Raji (cell line): ENCODE data around the gene LSAMP.

Experiments used
- POLR2A ChIP-seq: IDR thresholded peaks from 2 replicates; pipeline ENCODE4 v1.6.1; 2011; ENCODE audit warnings: low read depth, low read length, control low read depth; ENCODE audit not compliant: insufficient read depth

The LSAMP gene

DNA sequence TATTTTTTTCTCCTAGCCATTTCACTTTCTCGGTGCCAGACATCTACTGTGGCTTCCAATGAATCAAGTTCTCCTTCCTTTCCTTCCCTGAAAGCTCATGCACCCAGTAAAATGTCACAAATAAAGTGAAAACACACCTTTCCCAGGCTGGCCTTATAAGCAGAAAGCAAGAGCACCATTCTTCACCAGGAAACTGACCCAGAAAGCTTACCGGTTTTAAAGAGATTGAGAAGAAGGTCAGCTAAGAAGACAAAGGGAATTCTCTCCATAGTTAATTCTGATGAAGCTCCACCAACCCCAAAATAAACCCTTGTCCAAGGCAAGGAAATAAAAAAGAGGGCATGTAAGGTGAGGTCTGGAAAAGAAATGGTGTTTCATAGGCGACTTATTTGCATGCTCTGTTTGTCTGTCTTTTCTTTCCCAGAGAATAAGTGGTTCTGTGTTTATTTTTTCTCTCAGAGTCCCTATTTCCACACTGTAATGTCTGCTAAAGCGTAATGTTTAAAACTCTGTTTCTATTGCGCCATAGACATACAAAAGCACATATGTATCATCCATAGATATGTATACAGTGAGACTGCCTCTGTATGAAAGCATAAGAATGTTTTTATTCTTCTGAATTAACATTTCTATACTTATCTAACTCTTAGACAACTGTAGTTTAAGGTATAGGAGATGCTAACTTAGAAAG is 2.8 kb downstream of the LSAMP start:
- no peak for TF ChIP-seq POLR2A

DNA sequence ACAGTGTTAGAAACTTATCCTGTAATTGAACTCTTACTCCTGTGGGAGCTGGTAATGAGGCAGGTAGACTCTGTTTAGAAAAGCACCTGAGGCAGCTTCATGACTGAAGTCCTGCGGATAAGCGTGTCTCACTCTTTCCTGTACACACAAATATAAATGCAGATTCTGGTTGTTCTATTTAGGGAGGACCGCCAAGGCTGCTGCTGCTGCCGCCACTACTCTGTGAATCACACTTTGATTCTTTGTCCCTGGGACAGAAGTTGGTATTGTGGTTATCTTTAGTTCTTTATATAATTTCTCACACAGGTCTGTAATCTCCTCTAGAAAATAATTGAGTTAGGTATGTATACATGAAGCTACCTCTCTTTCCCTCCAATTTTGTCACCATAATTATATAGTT is 3.6 kb downstream of the LSAMP start:
- TF ChIP-seq POLR2A, result no peak

DNA sequence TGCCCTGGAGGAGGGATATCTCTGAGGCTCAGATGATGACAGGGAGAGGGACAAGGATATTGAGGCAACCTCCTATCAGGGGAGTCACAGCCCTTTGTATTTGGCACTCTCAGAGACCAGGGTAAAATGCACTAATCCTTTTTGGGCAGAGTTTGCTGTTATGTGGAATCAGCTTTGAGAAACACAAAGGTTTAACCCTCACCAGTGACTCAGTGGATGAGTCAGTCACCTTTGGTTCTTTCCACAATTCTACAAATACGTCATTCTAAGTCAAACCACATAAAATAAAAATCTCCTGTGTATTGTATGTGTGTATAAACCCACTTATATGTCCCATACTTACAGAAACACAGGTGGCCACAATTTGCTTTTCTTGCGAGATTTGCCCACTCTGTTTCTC is 5.1 kb downstream of the LSAMP start:
- no peak for TF ChIP-seq POLR2A

DNA sequence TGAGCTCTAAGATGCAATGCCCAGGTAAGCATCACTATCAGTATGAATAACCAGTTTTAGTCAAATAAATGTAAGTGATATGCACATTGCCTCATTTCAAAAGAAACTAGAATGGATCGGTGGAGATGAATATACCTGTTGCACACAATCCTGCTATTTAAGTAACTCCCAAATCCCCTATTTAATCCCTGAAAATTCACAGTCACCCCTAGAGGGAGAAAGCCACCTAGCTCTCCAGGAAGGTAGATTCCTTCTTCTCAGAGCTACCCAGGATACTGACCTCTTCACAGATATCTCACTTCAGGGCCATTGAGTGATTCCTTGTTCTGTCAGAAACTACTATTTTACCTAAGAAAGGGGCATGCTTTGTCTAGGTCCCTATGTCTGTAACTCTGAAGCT is 11.7 kb downstream of the LSAMP start:
- TF ChIP-seq POLR2A, result no peak

DNA sequence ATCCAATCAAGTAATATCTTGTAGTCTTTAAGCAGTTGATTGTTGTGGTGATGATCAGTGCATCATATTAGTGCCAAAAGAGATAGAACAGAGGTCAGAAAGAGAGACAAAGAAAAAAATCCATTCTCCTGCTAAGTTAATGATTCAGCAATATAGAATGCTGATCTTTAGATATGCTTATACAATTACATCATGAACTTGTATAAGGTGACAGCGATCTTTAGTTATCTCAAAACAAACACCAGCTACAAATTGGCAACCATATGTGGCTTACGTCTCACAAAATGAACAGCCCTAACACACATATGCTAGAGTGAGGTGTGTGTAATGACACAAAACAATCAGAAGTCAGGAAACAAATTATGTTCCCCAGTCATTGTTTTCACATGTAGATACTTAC is 12.5 kb downstream of the LSAMP start:
- no peak for TF ChIP-seq POLR2A

DNA sequence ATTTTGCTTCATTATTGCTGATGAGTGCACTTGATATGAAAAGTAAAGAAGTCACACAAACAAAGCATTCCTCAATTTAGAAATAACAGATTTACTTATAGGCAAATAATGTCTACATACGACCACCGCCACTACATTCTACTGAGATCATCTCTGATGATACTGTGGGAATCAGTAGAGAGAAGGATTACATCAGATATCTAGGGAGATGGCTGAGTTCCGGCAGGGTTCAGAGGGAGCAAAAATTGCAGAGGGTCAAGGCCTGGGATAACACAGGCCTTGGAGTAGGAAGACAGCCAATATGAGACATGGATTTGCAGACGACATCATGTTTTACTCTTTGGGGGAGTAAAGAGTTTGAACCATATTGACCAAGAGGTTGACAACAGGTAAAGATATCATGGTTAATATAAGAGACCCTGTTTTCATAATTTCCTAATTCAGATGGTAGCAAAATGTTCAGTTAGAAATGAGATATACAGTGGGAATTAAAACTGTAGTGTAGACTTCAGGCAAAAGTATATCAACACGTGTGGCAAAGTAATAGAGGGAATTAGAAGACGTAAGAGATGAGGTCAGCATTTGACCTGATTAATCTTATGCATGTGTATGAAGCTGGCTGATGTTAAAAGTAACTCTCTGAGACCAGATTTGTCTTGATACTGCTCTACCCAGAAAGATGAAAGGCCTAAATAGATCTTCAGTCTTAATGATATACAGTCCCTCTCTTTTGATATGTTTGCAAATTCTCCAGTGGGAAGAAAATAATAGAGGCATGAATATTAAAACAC is 15.6 kb downstream of the LSAMP start:
- TF ChIP-seq POLR2A, result no peak

DNA sequence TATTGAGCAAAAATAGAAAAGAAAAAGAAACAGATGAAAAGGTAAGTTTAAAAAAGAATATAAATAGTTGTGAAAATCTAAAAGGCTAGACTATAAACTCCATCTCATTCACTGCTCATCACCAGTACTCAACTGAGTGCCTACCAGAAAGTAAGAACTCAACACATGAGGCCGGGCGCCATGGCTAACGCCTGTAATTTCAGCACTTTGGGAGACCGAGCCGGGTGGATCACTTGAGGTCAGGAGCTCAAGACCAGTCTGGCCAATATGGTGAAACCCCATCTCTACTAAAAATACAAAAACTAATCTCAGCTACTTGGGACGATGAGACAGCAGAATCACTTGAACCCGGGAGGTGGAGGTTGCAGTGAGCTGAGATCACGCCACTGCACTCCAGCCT is 19.3 kb downstream of the LSAMP start:
- no peak for TF ChIP-seq POLR2A

DNA sequence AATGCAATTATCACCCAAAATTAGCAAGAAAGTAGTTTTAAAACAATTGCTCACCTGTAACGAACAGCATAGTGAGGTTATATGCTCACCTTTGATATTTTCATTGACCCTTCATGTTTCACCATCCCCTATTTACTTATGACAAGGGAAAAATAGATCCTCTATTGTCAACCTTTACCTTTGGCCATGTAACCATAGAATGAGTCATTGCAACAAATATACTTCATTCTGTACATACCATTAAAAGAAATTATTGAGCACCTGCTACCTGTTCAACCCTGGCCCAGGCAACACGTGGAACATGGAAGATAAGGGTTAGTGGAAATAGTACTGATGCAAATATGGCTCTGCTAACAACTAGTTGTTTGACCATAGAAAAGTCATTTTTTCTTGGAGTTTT is 20.2 kb downstream of the LSAMP start:
- TF ChIP-seq POLR2A, result no peak

DNA sequence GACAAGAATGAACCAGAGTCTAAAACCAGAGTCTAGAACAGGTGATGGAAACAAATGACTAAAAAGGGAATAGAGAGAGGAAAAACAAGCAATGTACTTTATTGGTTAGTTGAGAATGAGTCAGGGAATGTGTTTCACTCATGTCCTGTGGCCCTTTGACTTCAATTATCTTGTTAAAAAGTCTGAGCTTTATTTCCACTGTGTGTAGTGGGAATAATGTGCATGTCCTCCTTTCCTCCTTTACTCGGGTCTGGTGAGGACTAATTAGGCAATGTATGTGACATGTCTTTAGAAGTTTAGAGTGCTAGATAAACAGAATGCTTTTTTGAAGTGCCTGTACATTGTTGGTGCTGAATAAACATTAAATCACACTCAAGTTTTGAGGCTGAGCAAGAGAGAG is 21.3 kb downstream of the LSAMP start:
- no peak for TF ChIP-seq POLR2A

DNA sequence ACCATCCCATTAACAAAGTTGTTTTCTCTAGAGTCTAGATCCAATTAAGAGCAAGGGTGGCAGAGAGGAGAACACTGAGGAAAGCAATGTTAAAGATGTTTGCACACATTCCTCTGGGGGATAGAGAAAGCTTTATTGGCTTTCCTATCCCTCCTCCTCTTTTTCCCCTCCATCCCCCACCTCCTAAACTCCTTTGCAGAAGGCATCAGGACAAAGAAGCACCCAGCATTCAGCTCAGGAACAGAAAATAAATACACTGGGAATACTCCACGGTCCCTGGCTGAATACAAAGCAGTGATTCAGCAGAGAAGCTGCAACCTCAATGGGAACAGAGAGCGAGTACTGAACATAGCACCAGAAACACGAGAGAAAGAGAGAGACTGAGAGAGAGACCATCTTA is 21.9 kb downstream of the LSAMP start:
- TF ChIP-seq POLR2A, result no peak

DNA sequence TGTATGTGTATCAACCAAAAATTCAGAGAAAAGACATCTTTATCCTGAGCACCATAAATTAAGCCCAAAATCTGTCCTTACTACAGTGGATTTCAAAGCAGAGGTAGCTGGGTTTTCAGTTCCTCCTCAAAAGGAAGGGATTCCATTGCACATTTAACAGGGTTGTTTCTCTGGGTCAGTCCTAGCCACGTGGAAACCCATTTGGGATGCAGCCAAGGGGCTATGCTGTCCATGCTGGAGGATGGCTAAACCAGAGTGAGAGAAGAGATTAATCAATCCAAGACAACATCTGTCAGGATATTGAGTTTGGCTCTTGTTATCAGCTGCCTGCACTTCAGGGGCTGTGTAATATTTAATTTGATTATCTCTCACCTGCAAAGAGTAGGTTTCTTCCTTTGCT is 28.1 kb downstream of the LSAMP start:
- no peak for TF ChIP-seq POLR2A

DNA sequence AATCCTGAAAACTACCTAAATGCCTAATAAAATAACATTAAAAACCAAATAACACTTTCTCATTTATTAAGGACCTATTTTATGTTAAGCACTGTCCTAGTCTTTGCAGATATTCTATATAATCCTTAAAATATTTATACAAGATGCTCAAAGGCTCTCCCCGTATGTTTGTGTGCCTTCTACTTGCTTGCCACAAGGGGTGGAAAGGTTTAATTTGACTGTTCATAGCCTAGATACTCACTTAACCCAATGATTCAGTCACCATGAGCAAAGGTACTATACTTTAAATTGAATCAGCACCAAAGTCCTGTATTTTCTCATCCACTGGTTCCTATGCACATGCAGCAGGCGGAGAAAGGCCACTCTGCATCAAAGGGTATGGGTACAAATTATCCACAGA is 32.0 kb downstream of the LSAMP start:
- TF ChIP-seq POLR2A, result no peak

DNA sequence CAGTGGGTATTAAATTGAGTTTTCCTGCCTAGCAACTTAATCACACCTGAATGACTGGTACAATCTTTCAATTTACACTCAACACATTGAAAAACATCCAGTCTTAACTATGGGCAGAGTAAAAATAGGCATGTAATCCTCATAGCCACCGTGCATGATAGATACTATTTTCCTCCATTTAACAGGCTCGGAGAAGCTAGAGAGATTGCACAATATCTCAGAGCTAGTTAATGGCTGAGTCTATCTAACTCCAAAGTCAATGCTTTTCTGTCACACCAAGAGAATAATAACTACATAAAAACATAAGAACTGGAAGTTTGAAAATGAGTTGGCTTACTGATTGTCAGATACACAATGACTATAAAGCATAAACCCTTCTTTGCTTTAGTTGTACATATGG is 36.8 kb downstream of the LSAMP start:
- TF ChIP-seq POLR2A, result no peak

DNA sequence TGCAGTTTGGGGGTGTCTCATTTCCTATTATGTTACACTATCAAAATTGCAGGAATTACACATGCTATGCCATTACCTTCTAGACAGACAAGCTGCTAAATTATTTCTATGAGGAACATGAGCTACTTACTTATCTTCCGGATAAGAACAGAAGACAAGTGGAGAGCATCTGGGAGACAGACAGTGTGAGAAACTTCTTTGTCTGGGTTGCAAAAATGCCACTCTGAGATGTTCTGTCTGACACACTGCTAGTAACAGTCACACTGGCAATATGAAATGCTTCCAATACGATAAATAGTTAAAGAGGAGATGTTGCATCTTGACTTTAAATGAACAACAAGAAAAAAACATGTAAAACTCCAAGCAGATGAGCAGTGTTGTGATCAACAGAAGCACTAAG is 40.1 kb downstream of the LSAMP start:
- no peak for TF ChIP-seq POLR2A

DNA sequence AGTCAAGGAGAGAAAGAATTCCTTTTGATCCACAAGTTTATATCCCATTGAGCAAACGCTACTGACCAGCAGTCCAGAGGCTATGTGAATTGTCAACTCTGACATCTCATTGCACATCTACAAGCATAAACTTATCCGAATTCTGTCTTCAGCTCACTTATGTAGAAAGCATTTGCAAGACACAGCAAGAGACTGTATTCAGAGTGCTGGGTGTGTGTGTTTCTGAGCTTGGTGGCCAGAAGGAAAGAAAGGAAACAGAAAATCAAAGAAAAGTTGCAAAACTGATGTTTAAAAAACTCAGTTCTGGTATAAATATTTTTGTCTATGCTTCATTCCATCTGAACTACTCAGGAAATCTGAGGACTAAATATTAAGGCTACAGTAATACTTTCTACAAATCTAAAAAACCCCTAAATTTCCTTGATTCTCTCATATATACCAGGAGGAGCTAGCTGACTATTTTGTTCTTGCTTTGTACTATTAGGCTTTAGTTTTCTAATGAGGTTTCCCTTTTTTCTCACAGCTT is 45.5 kb downstream of the LSAMP start:
- TF ChIP-seq POLR2A, result no peak

DNA sequence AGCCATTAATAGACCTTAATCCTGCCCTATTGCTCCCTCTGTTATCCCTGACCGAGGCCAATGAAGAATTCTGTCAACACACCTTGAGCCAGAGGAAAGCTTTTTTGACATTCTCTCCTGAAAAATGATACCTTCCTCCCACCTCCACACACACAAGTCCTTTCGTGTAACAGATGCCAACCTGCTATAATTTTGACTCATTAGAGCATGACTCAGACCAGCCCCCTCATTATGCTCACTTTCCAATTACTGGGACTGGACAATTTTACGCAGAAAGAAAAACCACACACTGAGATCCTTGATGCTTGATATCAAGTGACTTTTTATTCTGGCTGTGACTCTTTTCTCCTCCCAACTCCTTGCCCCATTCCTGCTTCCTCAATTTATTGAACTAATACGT is 50.9 kb downstream of the LSAMP start:
- TF ChIP-seq POLR2A, result no peak
